H1 (cell line): ENCODE data around the gene BGN. TPM values are rescaled to one million over a fixed set of nuclear protein-coding genes. Genes with fewer than 3 reads are reported as not detected.

ENCODE experiments used
- CTCF ChIA-PET: fragments of 300-600 bp; sonication (Branson Sonifier 250); formaldehyde crosslinking; loops from one replicate; lab custom pipeline; 2021; ENCODE audit not compliant: partially characterized antibody; lab: Charles Lee
- POLR2A ChIA-PET: fragments of 300-600 bp; sonication (Branson Sonifier 250); formaldehyde crosslinking; loops from one replicate; lab custom pipeline; 2021; ENCODE audit warnings: inconsistent platforms; ENCODE audit not compliant: partially characterized antibody; lab: Charles Lee
- DNase-seq, 2 experiments: peaks; one replicate each; pipeline versions ENCODE4 v3.0.0 to v3.0.0-alpha.2; 2010 to 2022; ENCODE audit warnings: low spot score in 2 of 2, low read depth in 1 of 2, mixed read lengths in 1 of 2
- FAIRE-seq: peaks from 2 replicates; lab custom pipeline; 2011; peaks lifted over from hg19 to GRCh38; lab: Jason Lieb, UNC
- H2AFZ ChIP-seq: 2 replicates; pipeline ENCODE4 v1.8.1; 2012; ENCODE audit warnings: low read length, inconsistent platforms
- H2AK5ac ChIP-seq: 2 replicates; pipeline ENCODE4 v1.6.1; 2013; ENCODE audit warnings: low read depth, low read length
- H2BK120ac ChIP-seq: replicated peaks from 2 replicates; pipeline ENCODE3; 2013; ENCODE audit warnings: low read depth, low read length, inconsistent platforms
- H2BK12ac ChIP-seq: 2 replicates; pipeline ENCODE4 v1.6.1; 2013; ENCODE audit warnings: low read depth, low read length
- H2BK15ac ChIP-seq: 2 replicates; pipeline ENCODE4 v1.6.1; 2013; ENCODE audit warnings: low read length
- H2BK20ac ChIP-seq: 2 replicates; pipeline ENCODE4 v1.6.1; 2013; ENCODE audit warnings: low read length
- H2BK5ac ChIP-seq: 2 replicates; pipeline ENCODE4 v1.6.1; 2013; ENCODE audit warnings: low read depth, low read length
- H3K14ac ChIP-seq: 2 replicates; pipeline ENCODE4 v1.6.1; 2013; ENCODE audit warnings: inconsistent platforms; ENCODE audit not compliant: insufficient read length
- H3K18ac ChIP-seq: 2 replicates; pipeline ENCODE4 v1.6.1; 2013; ENCODE audit warnings: low read length; ENCODE audit errors: extremely low read depth
- H3K23ac ChIP-seq: 2 replicates; pipeline ENCODE4 v1.6.1; 2013; ENCODE audit warnings: inconsistent platforms; ENCODE audit not compliant: insufficient read length
- H3K23me2 ChIP-seq: 2 replicates; pipeline ENCODE4 v1.6.1; 2013; ENCODE audit warnings: low read depth, low read length
- H3K27ac ChIP-seq: 2 replicates; pipeline ENCODE4 v1.6.1; 2011; ENCODE audit warnings: low read depth, low read length, inconsistent platforms
- H3K27me3 ChIP-seq, 4 experiments: replicated peaks in 1 of 4; 1 replicate in 1 of 4; 2 replicates in 3 of 4; pipeline versions ENCODE4 v1.6.1 to v1.8.1; 2011 to 2013; ENCODE audit warnings: low read length in 3 of 4, mild to moderate bottlenecking in 3 of 4, inconsistent platforms in 2 of 4, mixed read lengths in 2 of 4, moderate library complexity in 1 of 4; ENCODE audit not compliant: control insufficient read depth in 3 of 4, insufficient read depth in 3 of 4; ENCODE audit errors: extremely low read depth in 1 of 4
- H3K36me3 ChIP-seq, 4 experiments: 2 replicates each; pipeline versions ENCODE4 v1.6.1 to v1.8.1; 2011 to 2013; ENCODE audit warnings: mild to moderate bottlenecking in 4 of 4, low read length in 3 of 4, moderate library complexity in 2 of 4, control low read depth in 1 of 4, inconsistent platforms in 1 of 4; ENCODE audit not compliant: insufficient read depth in 4 of 4, control insufficient read depth in 2 of 4
- H3K4ac ChIP-seq: replicated peaks from 2 replicates; pipeline ENCODE3; 2013; ENCODE audit warnings: low read length, low read depth, mixed read lengths, inconsistent platforms; ENCODE audit not compliant: insufficient read length
- H3K4me1 ChIP-seq, 4 experiments: replicated peaks in 1 of 4; 1 replicate in 1 of 4; 2 replicates in 3 of 4; pipeline versions ENCODE4 v1.6.1 to v1.8.1; 2011 to 2013; ENCODE audit warnings: low read length in 3 of 4, inconsistent platforms in 2 of 4, mixed read lengths in 1 of 4; ENCODE audit not compliant: insufficient read depth in 4 of 4, control insufficient read depth in 3 of 4
- H3K4me2 ChIP-seq, 2 experiments: 2 replicates each; pipeline versions ENCODE4 v1.6.1 to v1.8.1; 2011 to 2013; ENCODE audit warnings: low read depth in 2 of 2, low read length in 2 of 2, control low read depth in 1 of 2, inconsistent platforms in 1 of 2, mild to moderate bottlenecking in 1 of 2; ENCODE audit not compliant: insufficient read depth in 1 of 2
- H3K4me3 ChIP-seq, 4 experiments: fragments of 200-600, 300-600 bp in 1 of 4; sonication (generic), shearing (Covaris generic), sonication (Bioruptor Twin) in 1 of 4; 2 replicates each; pipeline versions ENCODE4 v1.5.1 to v1.8.1; 2011 to 2016; ENCODE audit warnings: low read length in 4 of 4, low read depth in 3 of 4, control low read depth in 2 of 4, inconsistent platforms in 2 of 4, mild to moderate bottlenecking in 2 of 4, mixed read lengths in 1 of 4, moderate library complexity in 1 of 4; ENCODE audit not compliant: insufficient read depth in 2 of 4; ENCODE audit errors: extremely low read depth in 1 of 4
- H3K56ac ChIP-seq: replicated peaks from 2 replicates; pipeline ENCODE3; 2013; ENCODE audit warnings: low read depth, mild to moderate bottlenecking, mixed read lengths, low read length, inconsistent platforms; ENCODE audit not compliant: insufficient read length
- H3K79me1 ChIP-seq: 2 replicates; pipeline ENCODE4 v1.6.1; 2013; ENCODE audit warnings: low read depth, low read length, control low read depth
- H3K79me2 ChIP-seq, 2 experiments: 2 replicates each; pipeline versions ENCODE4 v1.6.1 to v1.8.1; 2012 to 2013; ENCODE audit warnings: low read length in 2 of 2, mild to moderate bottlenecking in 2 of 2, inconsistent platforms in 1 of 2; ENCODE audit not compliant: insufficient read depth in 2 of 2, control insufficient read depth in 1 of 2
- H3K9ac ChIP-seq, 4 experiments: replicated peaks in 1 of 4; 1 replicate in 1 of 4; 2 replicates in 3 of 4; pipeline versions ENCODE4 v1.6.1 to v1.8.1; 2011 to 2013; ENCODE audit warnings: low read depth in 3 of 4, low read length in 3 of 4, control low read depth in 2 of 4, mild to moderate bottlenecking in 2 of 4, moderate library complexity in 2 of 4, inconsistent platforms in 1 of 4; ENCODE audit errors: extremely low read depth in 1 of 4
- H3K9me3 ChIP-seq, 2 experiments: 2 replicates each; pipeline versions ENCODE4 v1.6.1 to v1.8.1; 2012 to 2013; ENCODE audit warnings: mild to moderate bottlenecking in 2 of 2, moderate library complexity in 2 of 2, control low read depth in 1 of 2, inconsistent platforms in 1 of 2, low read depth in 1 of 2, low read length in 1 of 2, mixed read lengths in 1 of 2; ENCODE audit not compliant: insufficient read depth in 2 of 2
- H4K20me1 ChIP-seq, 2 experiments: replicated peaks in 1 of 2; 2 replicates each; pipeline versions ENCODE3 to v1.8.1; 2011 to 2013; ENCODE audit warnings: inconsistent platforms in 2 of 2, low read length in 2 of 2, mild to moderate bottlenecking in 1 of 2; ENCODE audit not compliant: insufficient read depth in 2 of 2, control insufficient read depth in 1 of 2
- H4K5ac ChIP-seq: 2 replicates; pipeline ENCODE4 v1.6.1; 2013; ENCODE audit warnings: low read length, low read depth, mixed read lengths, inconsistent platforms; ENCODE audit not compliant: insufficient read length
- H4K8ac ChIP-seq: 2 replicates; pipeline ENCODE4 v1.8.0; 2013; ENCODE audit warnings: mild to moderate bottlenecking, moderate library complexity, low read length, inconsistent platforms; ENCODE audit not compliant: insufficient read depth; ENCODE audit errors: extremely low read depth
- H4K91ac ChIP-seq: replicated peaks from 2 replicates; pipeline ENCODE3; 2013; ENCODE audit warnings: low read length, mixed read lengths, inconsistent platforms; ENCODE audit not compliant: insufficient read length
- GABPA ChIP-seq: IDR thresholded peaks from 2 replicates; pipeline ENCODE4 v1.6.1; 2011; ENCODE audit warnings: mild to moderate bottlenecking, low read length, moderate library complexity, borderline replicate concordance; ENCODE audit not compliant: insufficient read depth
- MAFK ChIP-seq: IDR thresholded peaks from 2 replicates; pipeline ENCODE4 v1.6.1; 2012; ENCODE audit warnings: low read depth, mild to moderate bottlenecking, improper control_type of control experiment, low read length
- MAX ChIP-seq: IDR thresholded peaks from 2 replicates; pipeline ENCODE4 v1.6.1; 2012; ENCODE audit warnings: inconsistent platforms
- RAD21 ChIP-seq, 2 experiments: IDR thresholded peaks in 1 of 2; conservative IDR thresholded peaks in 1 of 2; 2 replicates each; pipeline ENCODE4 v1.6.1; 2011; ENCODE audit warnings: low read depth in 2 of 2, low read length in 2 of 2, improper control_type of control experiment in 1 of 2, inconsistent platforms in 1 of 2, mild to moderate bottlenecking in 1 of 2, moderate library complexity in 1 of 2
- RBBP5 ChIP-seq: IDR thresholded peaks from 2 replicates; pipeline ENCODE4 v1.7.1; 2012; ENCODE audit warnings: low read depth, mild to moderate bottlenecking, inconsistent platforms, low read length, moderate library complexity, borderline replicate concordance
- SRF ChIP-seq: IDR thresholded peaks from 2 replicates; pipeline ENCODE4 v1.6.1; 2011; ENCODE audit warnings: mild to moderate bottlenecking, low read depth, low read length, moderate library complexity
- USF2 ChIP-seq: IDR thresholded peaks from 2 replicates; pipeline ENCODE4 v1.6.1; 2011; ENCODE audit warnings: low read length, improper control_type of control experiment
- WGBS, 2 experiments: shearing (Covaris generic) in 1 of 2; methylation state at CpG; one replicate each; pipeline versions ENCODE4 v1.1.6 to v1.1.7; 2013 to 2015; ENCODE audit warnings: low lambda C conversion rate in 2 of 2, mixed read lengths in 2 of 2, inconsistent platforms in 1 of 2, low coverage in 1 of 2, missing lambda C conversion rate in 1 of 2; ENCODE audit not compliant: insufficient replicate concordance in 2 of 2, insufficient coverage in 1 of 2, insufficient read length in 1 of 2; ENCODE audit errors: extremely low coverage in 1 of 2, missing lambda C conversion rate in 1 of 2; 5-methylcytosine and 5-hydroxymethylcytosine counted together
- polyA plus RNA-seq, 7 experiments: library from polyadenylated mRNA; depleted of rRNA in 3 of 7; stranded (reverse) in 5 of 7; unstranded in 2 of 7; fragments of >200 nt in 5 of 7; fragments of 200-250 nt in 2 of 7; gene quantifications; 1 replicate in 5 of 7; 2 replicates in 1 of 7; 4 replicates in 1 of 7; pipeline versions ENCODE4 v1.2.1 to v1.2.3, GENCODE V29; 2011 to 2013; ENCODE audit warnings: missing spikeins in 2 of 7, mixed read lengths in 2 of 7
- total RNA-seq: library from RNA; stranded (reverse); fragmentation: NEBNext Ultra II Directional; extraction: Animal tissue kit (Norgen Biotek cat#: 25700); gene quantifications from 2 replicates; pipeline ENCODE4 v1.2.1, GENCODE V29; 2021

The BGN gene
- total and polyA plus RNA-seq, 2 of the 8 experiments (the other 6 are each of a cell fraction or from before 2014, with no cell fraction given), result 1.8 to 2.4 TPM

GRCh38 chrX:153507484-153508178, 12.9 kb downstream of the BGN start:
- H2BK5ac ChIP-seq, result no peak overlapping the region
- H4K91ac ChIP-seq, result no peak overlapping the region
- no peaks in the 10 kb centered on the region for H3K79me1 ChIP-seq
- WGBS, 2 experiments, result 23% methylated on average over 16 of the region's 19 CpGs; no CpG with 5 or more reads in 1 of the 2 experiments
- H2BK15ac ChIP-seq, result no peak overlapping the region
- peaks cover 0 to 1% (median 0%) of the 10 kb centered on the region in 4 experiments; a peak in 2 of 7 replicates for H3K4me1 ChIP-seq
- no peaks in the 10 kb centered on the region for H3K9me3 ChIP-seq
- H3K56ac ChIP-seq, result no peak overlapping the region
- no peak overlapping the region for H3K23ac ChIP-seq
- H2BK20ac ChIP-seq, result no peak overlapping the region
- H3K27ac ChIP-seq, result no peak overlapping the region
- ChIA-PET CTCF (interaction anchor here (0.6 to 8.5 kb wide), 25 partner anchors 9 to 554 kb away, joined by 3 to 84 read pairs (median 4); partner anchors contain the start of genes BGN and HAUS7), POLR2A (interaction anchor here (0.8 to 1.0 kb wide), 2 partner anchors 9 to 37 kb away, joined by 3 read pairs; partner anchors contain the start of genes ATP2B3 and HAUS7)
- H4K5ac ChIP-seq, result no peak overlapping the region
- peak; percentile 48 for FAIRE-seq
- H3K36me3 ChIP-seq, result no peaks in the 10 kb centered on the region
- H3K4me3 ChIP-seq, result no peak overlapping the region
- peaks cover 4% of the 10 kb centered on the region; the same call in 1 of the 2 replicates for H3K23me2 ChIP-seq
- H3K18ac ChIP-seq, result no peak overlapping the region
- H4K20me1 ChIP-seq, result peaks cover 0 to 2% of the 10 kb centered on the region in 2 experiments
- H2BK12ac ChIP-seq, result no peak overlapping the region
- no peak overlapping the region for H3K4ac ChIP-seq
- H2BK120ac ChIP-seq, result no peak overlapping the region
- peak; percentile 43 to 91 for DNase-seq
- H3K79me2 ChIP-seq, result no peaks in the 10 kb centered on the region
- H3K9ac ChIP-seq, result no peak overlapping the region
- H2AFZ ChIP-seq, result no peak overlapping the region
- no peak overlapping the region for H3K14ac ChIP-seq
- no peak overlapping the region for H4K8ac ChIP-seq
- H3K4me2 ChIP-seq, result no peak overlapping the region
- no peak overlapping the region for H2AK5ac ChIP-seq
- no peaks in the 10 kb centered on the region for H3K27me3 ChIP-seq
- TF ChIP-seq GABPA (peak; percentile 49; the same call in 1 of the 2 replicates), MAX (0 out of 2 replicates have a peak, but pooled peaks have one; percentile 32), USF2 (no peak), SRF (no peak), RBBP5 (no peak), RAD21 (IDR thresholded peaks at IDR 0.05 in 1 of 2, conservative IDR thresholded peaks at IDR 0.05 in 1 of 2; ENCODE audit: low read depth in 2 of 2, low read length in 2 of 2) (peak; percentile 84 to 92), MAFK (no peak)
